ENCODE measurements around the gene CCT6A. TPM values are rescaled to one million over a fixed set of nuclear protein-coding genes. Genes with fewer than 3 reads are reported as not detected.
A peak's percentile ranks its signal among the peaks of the same experiment; 100 is the strongest.
"Not testable (repeated sequence)": the region's sequence is repeated elsewhere in the genome, so short reads cannot be mapped to it uniquely, and the experiment has no call there.

Gene CCT6A
- total RNA-seq, 6 experiments from 2014 or later: 164 to 197 (median 180) TPM

DNA sequence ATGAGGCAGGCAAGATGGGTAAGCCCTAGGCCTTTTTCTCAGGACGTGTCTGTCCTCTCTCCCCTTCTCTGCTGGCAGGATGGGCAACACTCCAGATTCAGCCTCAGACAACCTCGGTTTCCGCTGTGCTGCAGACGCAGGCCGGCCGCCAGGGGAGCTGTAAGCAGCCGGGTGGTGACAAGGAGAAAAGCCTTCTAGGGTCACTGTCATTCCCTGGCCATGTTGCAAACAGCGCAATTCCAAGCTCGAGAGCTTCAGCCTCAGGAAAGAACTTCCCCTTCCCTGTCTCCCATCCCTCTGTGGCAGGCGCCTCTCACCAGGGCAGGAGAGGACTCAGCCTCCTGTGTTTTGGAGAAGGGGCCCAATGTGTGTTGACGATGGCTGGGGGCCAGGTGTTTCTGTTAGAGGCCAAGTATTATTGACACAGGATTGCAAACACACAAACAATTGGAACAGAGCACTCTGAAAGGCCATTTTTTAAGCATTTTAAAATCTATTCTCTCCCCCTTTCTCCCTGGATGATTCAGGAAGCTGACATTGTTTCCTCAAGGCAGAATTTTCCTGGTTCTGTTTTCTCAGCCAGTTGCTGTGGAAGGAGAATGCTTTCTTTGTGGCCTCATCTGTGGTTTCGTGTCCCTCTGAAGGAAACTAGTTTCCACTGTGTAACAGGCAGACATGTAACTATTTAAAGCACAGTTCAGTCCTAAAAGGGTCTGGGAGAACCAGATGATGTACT is 28.1 kb downstream of the CCT6A start:
- Mint-ChIP-seq H3K27ac (peak overlapping the region; percentile 76), H3K4me1 (ENCODE audit: low read depth) (peaks cover 20% of the 10 kb centered on the region), H3K9me3 (no peaks in the 10 kb centered on the region), H3K27me3 (ENCODE audit: insufficient read depth) (peaks cover 3% of the 10 kb centered on the region), H3K36me3 (ENCODE audit: low read depth) (peaks cover 11% of the 10 kb centered on the region), H3K4me3 (no peak overlapping the region)
- peak; percentile 82 for TF ChIP-seq CTCF (IDR thresholded peaks at IDR 0.05)
- DNase-seq: peak; percentile 60

DNA sequence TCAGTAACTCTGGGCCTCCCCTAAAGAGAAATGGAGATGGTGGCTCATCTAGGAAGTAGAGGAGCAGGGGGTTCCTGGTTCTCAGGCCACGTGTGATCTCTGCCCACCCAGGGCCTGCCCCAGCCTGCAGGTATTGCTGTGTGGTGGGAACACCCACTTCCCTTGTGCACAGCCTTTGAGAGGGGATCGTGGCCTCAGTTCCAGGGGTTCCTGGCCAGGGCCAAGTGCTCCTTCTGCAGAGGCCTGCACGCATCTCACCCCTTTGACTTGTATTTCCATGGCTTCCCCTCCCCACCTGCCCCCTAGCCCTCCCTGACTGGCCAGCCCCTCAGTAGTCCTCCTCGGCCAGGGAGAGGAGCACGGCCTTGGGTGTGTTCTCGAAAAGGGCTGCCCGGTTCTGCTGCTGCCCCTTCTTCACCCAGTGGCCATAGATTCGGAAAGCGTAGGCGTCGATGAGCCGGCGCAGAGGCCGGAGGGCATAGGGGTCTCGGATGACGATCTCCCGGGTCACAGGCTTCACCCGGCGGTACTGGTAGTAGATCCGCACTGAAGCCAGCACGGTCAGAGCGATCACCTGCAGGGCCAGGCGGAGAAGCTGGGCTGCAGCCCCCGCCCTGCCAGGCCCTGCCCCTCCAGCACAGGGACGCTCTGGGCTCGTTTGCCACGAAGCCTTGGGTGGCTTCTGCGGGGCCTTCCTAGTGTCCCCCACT is 29.3 kb downstream of the CCT6A start:
- peaks cover 20% of the 10 kb centered on the region for H3K4me1 Mint-ChIP-seq (ENCODE audit: low read depth)
- not testable (repeated sequence) for H3K4me3 Mint-ChIP-seq; H3K9me3 Mint-ChIP-seq; H3K27me3 Mint-ChIP-seq (ENCODE audit: insufficient read depth); H3K27ac Mint-ChIP-seq; DNase-seq
- peaks cover 11% of the 10 kb centered on the region for H3K36me3 Mint-ChIP-seq (ENCODE audit: low read depth)

GRCh38 chr7:56081626-56082340 is 30.2 kb downstream of the CCT6A start:
- peaks cover 3% of the 10 kb centered on the region for H3K27me3 Mint-ChIP-seq (ENCODE audit: insufficient read depth)
- no peak overlapping the region for H3K4me3 Mint-ChIP-seq
- peaks cover 14% of the 10 kb centered on the region for H3K4me1 Mint-ChIP-seq (ENCODE audit: low read depth)
- no peak for DNase-seq
- TF ChIP-seq CTCF (IDR thresholded peaks at IDR 0.05): no peak
- H3K36me3 Mint-ChIP-seq (ENCODE audit: low read depth): peaks cover 6% of the 10 kb centered on the region
- H3K9me3 Mint-ChIP-seq: no peaks in the 10 kb centered on the region
- H3K27ac Mint-ChIP-seq: no peak overlapping the region

- peaks cover 5% of the 10 kb centered on the region for H3K36me3 Mint-ChIP-seq (ENCODE audit: low read depth)
- H3K9me3 Mint-ChIP-seq: no peaks in the 10 kb centered on the region
- TF ChIP-seq CTCF (IDR thresholded peaks at IDR 0.05): no peak
- no peak for DNase-seq
- H3K4me3 Mint-ChIP-seq: no peak overlapping the region
- peaks cover 12% of the 10 kb centered on the region for H3K4me1 Mint-ChIP-seq (ENCODE audit: low read depth)
- H3K27ac Mint-ChIP-seq: no peak overlapping the region
- peaks cover 3% of the 10 kb centered on the region for H3K27me3 Mint-ChIP-seq (ENCODE audit: insufficient read depth)
Measured at GRCh38 chr7:56083150-56083785, 31.7 kb downstream of the CCT6A start.

DNA sequence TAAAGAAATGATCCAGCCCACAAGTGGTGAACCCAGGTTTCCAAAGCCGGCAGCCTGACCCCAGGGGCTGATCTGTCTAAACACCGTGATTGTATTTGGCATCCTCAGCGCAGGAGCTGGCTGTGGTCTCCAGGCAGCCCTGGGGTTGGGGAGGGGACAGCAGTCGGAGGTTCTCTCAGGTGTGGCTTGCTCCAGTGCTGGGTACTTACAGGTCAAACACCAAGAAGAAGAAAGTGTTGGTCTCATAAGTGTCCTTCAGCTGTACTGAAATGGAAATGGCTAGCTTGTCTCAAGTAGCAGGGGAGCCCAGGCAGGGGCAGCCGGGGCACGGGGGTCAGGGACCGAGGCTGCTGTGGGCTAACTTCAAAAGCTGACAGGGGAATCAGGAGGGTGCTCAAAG is 35.2 kb downstream of the CCT6A start:
- Mint-ChIP-seq H3K36me3 (ENCODE audit: low read depth) (no peaks in the 10 kb centered on the region; the same call in 1 of the 2 replicates), H3K4me3 (no peak overlapping the region), H3K27me3 (ENCODE audit: insufficient read depth) (no peaks in the 10 kb centered on the region; the same call in 1 of the 2 replicates), H3K9me3 (no peaks in the 10 kb centered on the region), H3K27ac (no peak overlapping the region; the same call in 1 of the 2 replicates), H3K4me1 (ENCODE audit: low read depth) (no peaks in the 10 kb centered on the region; the same call in 1 of the 2 replicates)
- no peak for DNase-seq
- no peak for TF ChIP-seq CTCF (IDR thresholded peaks at IDR 0.05)
